IPS-18a (cell line): Measurements from ENCODE around the gene ACVR1.

ENCODE experiments used
- H3K27ac ChIP-seq: one replicate; pipeline ENCODE4 v1.5.1; 2013; ENCODE audit warnings: low read length
- H3K27me3 ChIP-seq: one replicate; pipeline ENCODE4 v1.6.1; 2013; ENCODE audit warnings: mild to moderate bottlenecking, low read length; ENCODE audit not compliant: control insufficient read depth, insufficient read depth
- H3K36me3 ChIP-seq: one replicate; pipeline ENCODE4 v1.6.1; 2013; ENCODE audit warnings: low read depth, low read length; ENCODE audit not compliant: control insufficient read depth
- H3K4me1 ChIP-seq: one replicate; pipeline ENCODE4 v1.6.1; 2013; ENCODE audit warnings: low read depth, low read length; ENCODE audit not compliant: control insufficient read depth
- H3K4me3 ChIP-seq: one replicate; pipeline ENCODE4 v1.5.1; 2013; ENCODE audit warnings: low read length
- H3K9ac ChIP-seq: one replicate; pipeline ENCODE4 v1.6.1; 2013; ENCODE audit warnings: mild to moderate bottlenecking, low read length, moderate library complexity
- H3K9me3 ChIP-seq: one replicate; pipeline ENCODE4 v1.6.1; 2013; ENCODE audit warnings: low read depth, low read length; ENCODE audit not compliant: control insufficient read depth

Gene ACVR1

DNA sequence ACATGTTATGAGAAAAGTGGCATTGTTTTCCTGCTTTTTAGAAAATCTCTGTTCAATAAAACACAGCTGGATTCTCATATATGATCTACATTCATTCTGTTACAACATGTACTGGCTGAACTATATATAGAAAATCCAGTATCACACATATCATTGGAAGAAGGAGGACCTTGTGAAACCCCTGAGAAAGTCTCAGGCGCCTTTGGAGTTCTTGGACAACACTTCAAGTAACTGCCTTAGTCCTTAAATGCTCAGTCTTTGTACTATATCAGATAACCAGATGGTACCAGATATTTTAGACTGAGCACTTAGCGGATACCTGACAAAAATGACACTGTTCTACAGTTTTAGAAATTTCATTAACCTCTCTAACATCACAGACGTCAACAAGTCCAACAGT lies 72.2 kb downstream of the ACVR1 start:
- Histone ChIP-seq H3K4me1 (no peaks in the 10 kb centered on the region), H3K9me3 (no peaks in the 10 kb centered on the region), H3K4me3 (no peak overlapping the region), H3K27ac (no peak overlapping the region), H3K9ac (no peak overlapping the region), H3K27me3 (no peaks in the 10 kb centered on the region), H3K36me3 (no peaks in the 10 kb centered on the region)

DNA sequence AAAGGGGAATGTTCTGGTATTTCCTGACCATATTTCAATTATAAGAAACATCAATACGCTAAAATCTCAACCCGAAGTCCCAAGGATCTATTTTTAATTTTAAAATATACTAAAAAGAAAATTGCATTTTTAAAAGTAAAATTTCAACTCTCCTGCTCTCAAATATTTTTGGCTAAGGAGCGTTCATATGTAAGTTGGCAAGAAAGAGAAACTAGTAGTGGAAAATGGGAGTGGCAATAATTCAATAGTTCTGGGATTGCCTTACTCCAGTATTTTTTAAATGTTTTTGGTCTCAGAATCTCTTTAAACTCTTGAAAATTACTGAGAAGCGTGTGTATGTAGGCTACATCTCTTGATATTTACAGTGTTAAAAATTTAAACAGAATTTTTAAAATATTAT lies 72.7 kb downstream of the ACVR1 start:
- Histone ChIP-seq H3K4me1 (no peaks in the 10 kb centered on the region), H3K9ac (no peak overlapping the region), H3K27me3 (no peaks in the 10 kb centered on the region), H3K9me3 (no peaks in the 10 kb centered on the region), H3K4me3 (no peak overlapping the region), H3K27ac (no peak overlapping the region), H3K36me3 (no peaks in the 10 kb centered on the region)

DNA sequence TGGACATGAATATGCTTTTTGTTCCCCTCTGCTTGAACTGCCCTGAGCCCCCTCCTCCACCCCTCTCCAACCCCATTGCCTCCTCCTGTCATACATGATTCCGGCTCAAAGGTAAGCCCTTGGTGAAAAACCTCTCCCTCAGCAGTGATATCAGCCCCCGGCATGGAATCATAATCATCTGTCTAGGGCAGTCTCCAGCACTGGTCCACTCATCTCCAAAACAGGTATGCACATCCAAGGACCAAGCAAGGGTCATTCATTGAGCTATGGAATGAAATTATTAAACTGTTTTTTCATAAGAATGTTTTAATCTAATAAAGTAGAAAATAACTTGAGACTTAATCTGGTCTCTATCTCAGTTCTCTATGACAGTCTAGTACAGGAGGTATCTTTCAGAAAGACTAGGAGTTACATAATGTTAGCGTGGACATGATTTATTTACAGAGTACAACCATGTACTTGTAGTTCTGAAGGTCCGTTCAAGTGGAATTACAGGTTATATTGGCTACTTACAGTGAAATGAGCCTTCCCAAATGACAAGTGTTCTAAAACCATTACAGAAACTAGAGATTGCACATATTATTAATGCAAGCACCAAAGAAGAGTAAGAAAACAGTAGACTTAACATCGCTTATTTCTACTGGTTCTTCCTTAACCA lies 75.2 kb downstream of the ACVR1 start:
- no peaks in the 10 kb centered on the region for H3K36me3 ChIP-seq
- no peaks in the 10 kb centered on the region for H3K4me1 ChIP-seq
- H3K27me3 ChIP-seq = no peaks in the 10 kb centered on the region
- no peak overlapping the region for H3K9ac ChIP-seq
- no peaks in the 10 kb centered on the region for H3K9me3 ChIP-seq
- no peak overlapping the region for H3K27ac ChIP-seq
- H3K4me3 ChIP-seq = no peak overlapping the region

DNA sequence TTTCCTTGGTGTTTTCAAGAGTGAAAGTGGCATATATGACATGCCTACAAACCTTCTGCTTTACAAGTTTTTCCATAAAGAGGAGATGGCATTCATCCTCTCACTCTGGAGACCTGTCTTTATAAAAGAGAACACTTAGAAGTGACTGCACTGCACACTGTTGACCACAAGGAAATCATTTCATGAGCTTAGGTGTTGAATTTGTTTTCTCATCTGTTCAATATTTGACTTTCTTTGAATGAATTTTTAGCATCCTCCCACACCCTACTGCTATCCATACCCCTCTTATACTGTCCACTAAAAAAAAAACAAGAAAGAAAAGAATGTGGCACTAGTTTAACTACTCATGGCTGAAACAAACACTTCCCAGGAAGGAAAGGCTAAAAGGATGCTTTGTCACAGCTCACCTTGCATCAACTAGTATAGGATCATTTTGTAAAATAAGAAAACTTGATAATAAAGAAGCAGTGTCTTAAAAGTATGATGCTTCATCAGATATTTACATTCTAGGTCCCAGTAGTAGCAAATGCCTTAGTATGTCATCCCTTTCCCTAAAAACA lies 83.0 kb downstream of the ACVR1 start:
- H3K36me3 ChIP-seq = peaks cover 2% of the 10 kb centered on the region
- H3K9ac ChIP-seq = no peak overlapping the region
- no peaks in the 10 kb centered on the region for H3K4me1 ChIP-seq
- no peaks in the 10 kb centered on the region for H3K27me3 ChIP-seq
- H3K27ac ChIP-seq = no peak overlapping the region
- no peaks in the 10 kb centered on the region for H3K9me3 ChIP-seq
- H3K4me3 ChIP-seq = no peak overlapping the region

DNA sequence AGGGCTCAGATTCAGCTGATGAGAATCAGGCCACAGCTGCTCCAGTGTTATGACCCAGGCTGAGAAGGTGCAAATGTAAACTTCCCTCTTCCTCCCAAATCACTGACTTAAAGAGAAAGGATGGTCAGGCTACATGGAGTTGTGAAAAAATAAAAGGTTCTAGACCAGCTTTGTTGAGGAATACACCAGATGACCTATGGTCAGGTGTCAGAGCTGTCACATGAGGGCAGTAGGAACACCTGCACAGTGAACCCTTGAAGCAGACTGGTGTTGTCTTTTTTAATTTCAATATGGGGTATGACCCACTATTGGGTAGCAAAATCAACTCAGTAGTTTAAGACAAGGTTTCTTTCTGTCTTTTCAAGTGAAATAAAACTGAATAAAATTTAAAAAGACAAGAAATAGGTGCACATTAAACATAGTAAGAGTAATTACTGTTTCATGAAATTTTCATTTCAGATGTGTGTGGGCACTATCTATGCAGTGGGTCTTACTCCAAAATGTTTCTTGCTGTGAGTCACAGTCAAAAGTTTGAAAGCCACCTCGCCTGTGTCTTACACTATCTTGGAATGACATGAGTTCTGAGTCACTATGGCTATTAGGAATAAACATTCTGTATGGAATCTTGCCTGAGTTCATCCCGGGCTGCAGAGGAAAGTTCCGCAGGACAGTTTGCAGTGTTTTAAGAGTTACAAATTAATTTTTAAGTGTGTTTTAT lies 83.6 kb downstream of the ACVR1 start:
- Histone ChIP-seq H3K9ac (no peak overlapping the region), H3K9me3 (no peaks in the 10 kb centered on the region), H3K4me3 (no peak overlapping the region)

DNA sequence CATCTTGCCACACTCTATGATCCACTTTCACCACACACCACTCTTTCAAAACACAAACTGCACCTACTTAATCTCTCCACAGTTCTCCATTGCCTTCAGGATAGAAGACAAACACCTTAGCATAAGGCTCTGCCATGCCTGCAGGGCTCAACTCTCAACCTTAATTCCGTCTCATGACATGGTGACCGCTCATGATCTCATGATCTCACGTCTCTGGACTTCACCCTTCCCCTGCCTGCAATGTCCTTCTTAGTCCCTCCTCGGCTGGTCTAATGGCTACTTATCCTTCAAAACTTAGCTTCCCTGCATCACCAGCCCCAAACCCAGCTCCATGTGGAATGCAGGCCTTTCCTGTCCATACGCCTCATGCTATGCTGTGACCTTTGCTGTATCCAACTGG lies 85.3 kb downstream of the ACVR1 start:
- H3K36me3 ChIP-seq = peaks cover 2% of the 10 kb centered on the region
- H3K4me3 ChIP-seq = no peak overlapping the region
- H3K9ac ChIP-seq = no peak overlapping the region
- no peaks in the 10 kb centered on the region for H3K9me3 ChIP-seq
- no peaks in the 10 kb centered on the region for H3K27me3 ChIP-seq
- H3K4me1 ChIP-seq = peaks cover 6% of the 10 kb centered on the region
- no peak overlapping the region for H3K27ac ChIP-seq

More for the DNA sequence above, 83.6 kb downstream of the ACVR1 start:
- peaks cover 6% of the 10 kb centered on the region for H3K4me1 ChIP-seq
- peaks cover 2% of the 10 kb centered on the region for H3K36me3 ChIP-seq
- H3K27ac ChIP-seq = no peak overlapping the region
- H3K27me3 ChIP-seq = no peaks in the 10 kb centered on the region

DNA sequence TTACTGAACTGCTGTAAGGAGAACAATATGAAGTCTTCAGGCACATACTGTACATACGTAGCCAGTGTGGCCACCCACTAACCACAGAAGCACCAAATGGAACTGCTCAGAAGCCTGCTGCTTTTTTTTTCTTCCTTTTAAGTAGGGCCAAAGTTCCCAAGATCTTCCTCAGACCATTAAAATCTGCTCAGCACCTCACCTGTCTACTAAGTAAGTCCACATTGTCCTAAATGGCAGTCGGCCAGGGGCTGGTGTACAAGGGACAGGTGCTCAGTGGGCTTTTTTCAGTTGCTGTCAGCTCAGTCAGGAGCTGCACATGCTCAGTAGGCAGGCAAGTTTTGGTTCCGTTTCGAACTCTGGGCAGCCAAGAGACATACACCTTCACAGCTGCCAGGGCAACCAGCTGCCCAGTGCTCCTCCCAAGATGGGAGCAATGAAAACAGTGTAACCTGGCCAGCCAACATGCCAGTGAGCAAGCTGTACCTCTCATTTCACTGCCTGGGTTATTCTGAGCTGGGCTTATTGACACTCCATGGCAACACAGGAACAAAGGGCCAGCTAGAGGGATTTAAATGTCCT lies 86.1 kb downstream of the ACVR1 start:
- Histone ChIP-seq H3K36me3 (peaks cover 2% of the 10 kb centered on the region), H3K9me3 (no peaks in the 10 kb centered on the region), H3K27me3 (no peaks in the 10 kb centered on the region), H3K4me3 (no peak overlapping the region), H3K4me1 (peaks cover 6% of the 10 kb centered on the region), H3K9ac (no peak overlapping the region), H3K27ac (no peak overlapping the region)

DNA sequence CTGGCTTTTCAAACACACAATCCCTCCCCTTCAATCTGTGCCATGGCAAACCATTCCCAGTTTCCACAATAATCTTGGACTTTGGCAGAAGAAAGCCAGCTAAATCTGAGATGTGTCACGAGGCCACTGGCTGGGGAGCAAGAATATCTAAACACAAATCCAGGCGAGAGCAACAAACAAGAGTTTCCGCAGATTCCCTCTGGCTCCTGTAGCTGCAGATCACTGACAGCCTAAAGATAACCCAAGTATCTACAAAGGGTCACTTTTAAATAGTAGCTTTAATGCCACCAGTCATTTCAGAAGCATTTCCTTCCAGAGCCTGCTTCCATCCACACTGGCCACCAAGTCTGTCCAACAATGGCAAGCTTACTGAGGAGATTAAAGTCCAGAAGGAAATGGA lies 86.9 kb downstream of the ACVR1 start:
- Histone ChIP-seq H3K27ac (no peak overlapping the region), H3K4me1 (peaks cover 9% of the 10 kb centered on the region), H3K4me3 (no peak overlapping the region), H3K9me3 (no peaks in the 10 kb centered on the region), H3K36me3 (peaks cover 2% of the 10 kb centered on the region), H3K9ac (no peak overlapping the region), H3K27me3 (no peaks in the 10 kb centered on the region)

DNA sequence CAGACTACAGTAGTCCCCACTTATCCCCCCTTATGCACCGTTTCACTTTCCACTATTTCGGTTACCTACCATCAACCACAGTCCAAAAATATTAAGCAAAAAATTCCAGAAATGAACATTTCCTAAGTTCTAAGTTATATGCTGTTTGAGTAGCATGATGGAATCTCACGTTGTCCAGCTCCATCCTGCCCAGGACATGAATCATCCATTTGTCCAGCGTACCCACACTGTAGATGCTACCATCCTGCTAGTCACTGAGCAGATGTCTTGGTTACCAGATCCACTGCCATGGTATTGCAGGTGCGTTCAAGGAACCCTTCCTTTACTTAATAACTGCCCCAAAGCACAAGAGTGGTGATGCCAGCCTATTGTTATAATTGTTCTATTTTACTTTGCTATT lies 87.9 kb downstream of the ACVR1 start:
- Histone ChIP-seq H3K27me3 (no peaks in the 10 kb centered on the region), H3K9ac (no peak overlapping the region), H3K27ac (no peak overlapping the region), H3K4me1 (peaks cover 11% of the 10 kb centered on the region), H3K9me3 (no peaks in the 10 kb centered on the region), H3K4me3 (no peak overlapping the region), H3K36me3 (peaks cover 2% of the 10 kb centered on the region)

DNA sequence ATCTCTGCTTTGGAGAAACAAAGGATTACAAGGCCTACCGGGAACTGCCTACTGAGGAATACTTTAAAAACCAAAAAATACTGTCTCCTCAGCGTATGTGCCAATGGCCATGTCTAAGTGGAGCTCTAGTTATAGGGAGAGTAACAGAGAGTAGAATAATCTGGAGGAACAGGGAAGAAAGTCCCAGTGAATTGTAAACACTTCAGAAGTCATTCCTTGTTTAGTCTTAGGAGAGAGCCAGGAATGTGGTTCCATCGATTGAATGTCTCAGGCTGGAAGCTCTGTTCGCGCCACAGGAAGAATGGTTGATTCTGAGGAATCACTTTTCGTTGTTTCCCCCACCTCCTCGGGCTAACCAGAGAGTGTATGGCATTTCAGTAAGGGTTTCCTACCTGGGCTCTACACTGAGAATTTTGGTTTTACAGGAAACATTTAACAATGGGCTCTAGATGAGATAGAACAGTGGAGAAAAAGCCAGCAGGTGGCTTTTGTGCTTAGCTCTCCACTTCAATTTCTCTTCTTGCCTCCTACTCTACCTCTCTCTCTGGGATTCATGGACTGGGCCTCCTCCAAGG lies 88.7 kb downstream of the ACVR1 start:
- H3K9me3 ChIP-seq = no peaks in the 10 kb centered on the region
- no peak overlapping the region for H3K4me3 ChIP-seq
- no peaks in the 10 kb centered on the region for H3K27me3 ChIP-seq
- H3K9ac ChIP-seq = no peak overlapping the region
- H3K27ac ChIP-seq = no peak overlapping the region
- no peaks in the 10 kb centered on the region for H3K36me3 ChIP-seq
- H3K4me1 ChIP-seq = peaks cover 11% of the 10 kb centered on the region

DNA sequence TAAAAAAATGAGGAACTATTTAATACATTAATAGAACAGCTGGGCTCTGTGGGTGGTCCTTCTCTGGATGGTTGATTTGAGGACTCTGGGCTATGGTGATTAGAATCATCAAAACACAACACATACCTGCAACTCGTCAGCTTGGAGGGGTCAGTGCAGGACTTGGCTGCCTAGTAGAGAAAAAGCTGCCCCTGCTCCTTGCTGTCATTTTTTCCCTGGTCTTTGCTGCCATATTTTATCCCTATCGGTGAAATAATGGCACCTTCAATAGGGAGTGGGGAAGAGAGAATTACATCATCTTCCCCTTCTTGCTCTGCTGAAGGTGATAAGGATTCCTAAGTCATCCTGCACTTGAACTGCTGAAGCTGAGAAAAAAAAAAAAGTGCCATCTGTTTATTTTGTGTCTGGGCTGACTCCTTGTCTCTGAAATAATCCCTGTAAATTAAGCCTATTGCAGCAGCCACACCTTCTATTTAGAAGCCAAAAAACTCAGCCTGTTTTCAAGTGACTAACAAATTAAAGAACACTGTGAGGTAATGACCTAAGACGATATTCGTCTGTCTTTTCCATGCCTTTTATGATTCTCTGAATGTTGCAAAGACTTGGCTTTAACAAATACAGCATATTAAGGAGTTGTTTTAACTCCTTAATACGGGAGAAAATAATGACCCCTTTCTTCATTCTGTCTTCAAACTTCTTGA lies 89.3 kb downstream of the ACVR1 start:
- no peaks in the 10 kb centered on the region for H3K36me3 ChIP-seq
- no peak overlapping the region for H3K4me3 ChIP-seq
- H3K9ac ChIP-seq = no peak overlapping the region
- no peaks in the 10 kb centered on the region for H3K27me3 ChIP-seq
- peaks cover 11% of the 10 kb centered on the region for H3K4me1 ChIP-seq
- H3K27ac ChIP-seq = no peak overlapping the region
- no peaks in the 10 kb centered on the region for H3K9me3 ChIP-seq
